SK-N-SH treated with all-trans-retinoic acid at 6 μM for 48 hours (cell line): ENCODE data around the gene KRTAP9-7.

Source experiments
- CREB5 ChIP-seq: fragments of 250-450 bp; sonication (Bioruptor Pico); IDR thresholded peaks from 2 replicates; pipeline ENCODE4 v1.5.1; 2020; ENCODE audit warnings: low read depth, mild to moderate bottlenecking, moderate library complexity
- ISL1 ChIP-seq: fragments of 250-450 bp; sonication (Bioruptor Pico); IDR thresholded peaks from 2 replicates; pipeline ENCODE4 v2.1.2; 2022; ENCODE audit warnings: mild to moderate bottlenecking, moderate library complexity
- PATZ1 ChIP-seq: fragments of 250-450 bp; sonication (Bioruptor Pico); IDR thresholded peaks from 2 replicates; pipeline ENCODE4 v1.8.0; 2020; ENCODE audit warnings: mild to moderate bottlenecking, moderate library complexity, borderline replicate concordance
- PPARA ChIP-seq: fragments of 250-450 bp; sonication (Bioruptor Pico); IDR thresholded peaks from 2 replicates; pipeline ENCODE4 v1.5.0; 2020; ENCODE audit warnings: mild to moderate bottlenecking, borderline replicate concordance
- TOX ChIP-seq: fragments of 250-450 bp; sonication (Bioruptor Pico); IDR thresholded peaks from 2 replicates; pipeline ENCODE4 v1.8.0; 2021; ENCODE audit warnings: mild to moderate bottlenecking, moderate library complexity, borderline replicate concordance
- ZC3H10 ChIP-seq: fragments of 250-450 bp; sonication (Bioruptor Pico); IDR thresholded peaks from 2 replicates; pipeline ENCODE4 v1.5.1; 2021; ENCODE audit warnings: mild to moderate bottlenecking, moderate library complexity
- ZFP3 ChIP-seq: fragments of 250-450 bp; sonication (Bioruptor Pico); IDR thresholded peaks from 2 replicates; pipeline ENCODE4 v1.5.0; 2020; ENCODE audit warnings: mild to moderate bottlenecking, moderate library complexity
- ZFP30 ChIP-seq: fragments of 450-650 bp; formaldehyde crosslinking; IDR thresholded peaks from 2 replicates; pipeline ENCODE4 v1.5.0; 2022; ENCODE audit warnings: mild to moderate bottlenecking, moderate library complexity
- ZNF70 ChIP-seq: fragments of 450-650 bp; formaldehyde crosslinking; IDR thresholded peaks from 2 replicates; pipeline ENCODE4 v1.5.0; 2020; ENCODE audit warnings: mild to moderate bottlenecking, moderate library complexity
- TF ChIP-seq, protein P1 (sequence below): fragments of 250-450 bp; sonication (Bioruptor Pico); IDR thresholded peaks from 2 replicates; pipeline ENCODE4 v1.5.1; 2021; ENCODE audit warnings: mild to moderate bottlenecking, moderate library complexity

DNA sequence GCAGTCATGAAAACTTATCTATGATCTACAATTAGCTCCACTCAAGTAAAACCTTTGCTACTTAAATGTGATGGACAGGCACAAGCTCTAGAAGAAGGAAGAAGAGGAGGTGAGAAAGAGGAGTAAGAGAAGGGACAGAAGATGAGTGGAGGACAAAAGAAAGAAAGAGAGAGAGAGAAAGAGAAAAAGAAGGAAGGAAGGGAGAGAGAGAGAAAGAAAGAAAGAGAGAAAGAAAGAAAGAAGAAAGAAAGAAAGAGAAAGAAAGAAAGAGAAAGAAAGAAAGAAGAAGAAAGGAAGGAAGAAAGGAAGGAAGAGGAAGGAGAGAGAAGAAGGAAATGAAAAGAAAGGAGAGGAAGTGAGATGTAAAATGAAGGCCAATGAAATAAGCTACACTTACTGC is 45.4 kb upstream of the KRTAP9-7 start:
- TF ChIP-seq CREB5 (CRISPR knock-in tag) (no peak), ZFP3 (no peak), PATZ1 (CRISPR knock-in tag) (no peak), PPARA (CRISPR knock-in tag) (no peak), ZC3H10 (CRISPR knock-in tag) (no peak), ZFP30 (CRISPR knock-in tag) (no peak), TOX (CRISPR knock-in tag) (no peak), ISL1 (CRISPR knock-in tag) (no peak), ZNF70 (CRISPR knock-in tag) (no peak)
- TF ChIP-seq, protein P1, sequence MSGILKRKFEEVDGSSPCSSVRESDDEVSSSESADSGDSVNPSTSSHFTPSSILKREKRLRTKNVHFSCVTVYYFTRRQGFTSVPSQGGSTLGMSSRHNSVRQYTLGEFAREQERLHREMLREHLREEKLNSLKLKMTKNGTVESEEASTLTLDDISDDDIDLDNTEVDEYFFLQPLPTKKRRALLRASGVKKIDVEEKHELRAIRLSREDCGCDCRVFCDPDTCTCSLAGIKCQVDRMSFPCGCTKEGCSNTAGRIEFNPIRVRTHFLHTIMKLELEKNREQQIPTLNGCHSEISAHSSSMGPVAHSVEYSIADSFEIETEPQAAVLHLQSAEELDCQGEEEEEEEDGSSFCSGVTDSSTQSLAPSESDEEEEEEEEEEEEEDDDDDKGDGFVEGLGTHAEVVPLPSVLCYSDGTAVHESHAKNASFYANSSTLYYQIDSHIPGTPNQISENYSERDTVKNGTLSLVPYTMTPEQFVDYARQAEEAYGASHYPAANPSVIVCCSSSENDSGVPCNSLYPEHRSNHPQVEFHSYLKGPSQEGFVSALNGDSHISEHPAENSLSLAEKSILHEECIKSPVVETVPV, result no peak
